Medulla oblongata (tissue), 1 donor: Measurements from ENCODE around the gene UCN3.
A peak's percentile ranks its signal among the peaks of the same experiment; 100 is the strongest.
"Not testable (repeated sequence)": the region's sequence is repeated elsewhere in the genome, so short reads cannot be mapped to it uniquely, and the experiment has no call there.

Experiments
- DNase-seq: peaks from one replicate; pipeline ENCODE4 v3.0.0-alpha.2; 2015; ENCODE audit errors: extremely low spot score

UCN3 gene

GRCh38 chr10:5406918-5407317 lies 42.2 kb downstream of the UCN3 start:
- DNase-seq = no peak

DNA sequence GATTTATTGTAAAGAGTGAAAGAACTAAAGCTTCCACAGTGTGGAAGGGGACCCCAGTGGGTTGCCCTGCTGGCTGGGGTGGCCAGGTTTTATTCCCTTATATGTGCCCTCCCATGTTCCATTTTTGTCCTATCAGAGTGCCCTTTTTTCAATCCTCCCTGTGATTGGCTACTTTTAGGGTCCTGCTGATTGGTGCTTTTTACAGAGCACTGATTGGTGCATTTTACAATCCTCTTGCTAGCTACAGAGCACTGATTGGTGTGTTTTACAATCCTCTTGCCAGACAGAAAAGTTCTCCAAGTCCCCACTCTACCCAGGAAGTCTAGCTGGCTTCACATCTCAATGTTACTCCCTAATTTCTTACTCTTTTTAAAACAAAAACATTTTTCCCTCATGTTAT lies 46.0 kb downstream of the UCN3 start:
- DNase-seq = not testable (repeated sequence)

- no peak for DNase-seq
These were observed 47.1 kb downstream of the UCN3 start for GRCh38 chr10:5411941-5412276.

- peak; percentile 94 for DNase-seq
These were observed 47.6 kb downstream of the UCN3 start, which contains the start of gene NET1 for GRCh38 chr10:5412277-5412941. NET1 (plus strand) TSS chr10:5412557; CDS start chr10:5412693, 136 bp downstream.

- peak; percentile 59 for DNase-seq
These were observed 48.5 kb downstream of the UCN3 start for GRCh38 chr10:5413012-5413938.

- no peak for DNase-seq
These were observed 52.2 kb downstream of the UCN3 start for GRCh38 chr10:5416981-5417380.

GRCh38 chr10:5418584-5418983 lies 53.8 kb downstream of the UCN3 start:
- DNase-seq = no peak

GRCh38 chr10:5419466-5420094 lies 54.8 kb downstream of the UCN3 start:
- DNase-seq = no peak

GRCh38 chr10:5423771-5424170 lies 59.0 kb downstream of the UCN3 start:
- DNase-seq = no peak
